ENCODE data around the gene SPSB1.

The SPSB1 gene

DNA sequence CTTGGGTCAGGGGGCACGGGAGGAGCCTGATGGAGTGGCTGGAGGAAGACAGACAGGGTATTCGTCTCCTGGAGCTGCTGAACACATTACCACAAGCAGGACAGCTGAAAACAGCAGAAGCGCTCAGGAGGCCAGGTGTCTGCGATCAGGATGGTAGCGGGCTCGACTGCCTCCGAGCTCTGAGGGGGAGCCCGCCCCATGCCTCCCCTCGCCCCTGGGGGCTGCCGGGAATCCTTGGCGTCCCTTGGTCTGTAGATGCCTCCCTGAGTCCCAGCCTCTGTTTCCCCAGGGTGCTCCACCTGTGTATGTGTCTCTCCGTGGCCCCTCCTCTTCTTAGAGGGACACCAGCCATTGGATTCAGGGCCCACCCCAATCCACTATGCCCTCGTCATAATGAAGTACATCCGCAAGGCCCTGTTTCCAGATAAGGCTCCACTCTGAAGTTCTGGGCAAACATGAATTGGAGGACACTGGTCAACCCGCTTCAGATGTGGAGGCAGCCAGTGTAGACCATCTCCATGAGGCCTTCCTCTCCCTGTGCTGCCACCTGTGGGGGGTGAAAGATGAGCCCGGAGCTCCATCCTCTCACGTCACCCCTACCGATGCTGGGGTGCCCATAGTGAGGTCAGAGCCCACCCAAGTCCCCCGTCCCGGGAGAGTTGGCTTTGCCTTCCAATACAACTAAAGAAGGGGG lies 67.8 kb downstream of the SPSB1 start:
- TF ChIP-seq CTCF (IDR thresholded peaks at IDR 0.05; ENCODE audit: low read depth, low read length), result no peak
- H3K9me3 ChIP-seq, result no peaks in the 10 kb centered on the region
- H3K27me3 ChIP-seq, result no peaks in the 10 kb centered on the region
- no peaks in the 10 kb centered on the region for H3K4me1 ChIP-seq
- no peak overlapping the region for H3K4me3 ChIP-seq (ENCODE audit: low read depth, low read length)
- H3K36me3 ChIP-seq, result no peaks in the 10 kb centered on the region
- no peak for DNase-seq

DNA sequence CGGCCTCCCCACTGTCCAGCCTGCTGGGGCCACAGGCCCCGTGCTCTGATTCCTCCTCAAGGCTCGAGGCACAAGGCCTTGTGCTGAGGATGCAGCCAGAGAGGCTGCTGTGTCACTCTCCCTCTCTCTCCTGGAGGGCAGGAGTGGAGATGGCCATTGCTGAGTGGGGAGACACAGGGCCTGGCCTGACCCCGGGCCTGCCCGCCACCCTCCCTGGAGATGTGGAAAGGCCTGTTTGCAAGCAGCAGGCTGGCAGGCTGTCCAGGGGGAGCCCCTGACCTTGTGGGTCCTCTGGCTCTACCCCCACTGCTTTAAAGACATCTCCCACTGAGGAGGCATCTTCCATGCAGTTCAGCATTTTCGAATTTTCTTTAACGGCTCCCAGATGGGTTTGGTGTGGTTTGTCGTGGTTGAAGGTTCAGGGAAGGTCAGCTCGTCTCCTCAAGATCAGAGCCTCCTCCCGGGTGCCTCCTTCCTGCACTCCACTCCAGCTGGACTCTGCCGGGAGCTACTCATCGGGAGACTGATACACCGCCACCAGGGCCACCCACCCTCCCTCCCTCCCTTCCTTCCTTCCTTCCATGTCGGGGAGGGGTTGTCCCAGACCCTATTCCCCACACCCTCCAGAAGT lies 69.1 kb downstream of the SPSB1 start:
- Histone ChIP-seq H3K27me3 (no peaks in the 10 kb centered on the region), H3K4me1 (no peaks in the 10 kb centered on the region), H3K9me3 (no peaks in the 10 kb centered on the region), H3K36me3 (no peaks in the 10 kb centered on the region), H3K4me3 (ENCODE audit: low read depth, low read length) (no peak overlapping the region)
- TF ChIP-seq CTCF (IDR thresholded peaks at IDR 0.05; ENCODE audit: low read depth, low read length), result no peak
- no peak for DNase-seq

DNA sequence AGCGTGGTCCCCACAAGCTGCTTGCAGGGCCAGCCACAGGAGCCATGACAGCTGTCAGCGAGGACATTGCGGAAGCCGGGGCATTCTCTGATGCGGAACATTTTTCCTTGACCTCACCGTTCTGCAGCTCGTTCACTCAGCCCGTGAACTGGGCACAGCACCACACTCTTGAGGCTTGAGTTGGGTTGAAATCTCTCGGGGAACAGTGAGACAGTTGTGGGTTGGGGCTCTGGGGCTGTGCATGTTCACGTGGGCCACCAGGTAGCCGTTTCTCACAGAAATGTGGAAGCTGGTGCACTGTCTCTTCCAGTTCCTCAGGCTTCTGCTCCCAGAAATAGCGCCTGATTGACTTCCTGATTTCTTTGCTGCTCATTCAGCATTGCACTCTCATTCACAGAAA lies 69.8 kb downstream of the SPSB1 start:
- no peaks in the 10 kb centered on the region for H3K36me3 ChIP-seq
- no peak for DNase-seq
- no peaks in the 10 kb centered on the region for H3K4me1 ChIP-seq
- H3K27me3 ChIP-seq, result no peaks in the 10 kb centered on the region
- H3K4me3 ChIP-seq (ENCODE audit: low read depth, low read length), result no peak overlapping the region
- H3K9me3 ChIP-seq, result no peaks in the 10 kb centered on the region
- TF ChIP-seq CTCF (IDR thresholded peaks at IDR 0.05; ENCODE audit: low read depth, low read length), result no peak

GRCh38 chr1:9363061-9363471 lies 70.4 kb downstream of the SPSB1 start:
- Histone ChIP-seq H3K4me1 (no peaks in the 10 kb centered on the region), H3K9me3 (no peaks in the 10 kb centered on the region), H3K4me3 (ENCODE audit: low read depth, low read length) (no peak overlapping the region), H3K27me3 (no peaks in the 10 kb centered on the region), H3K36me3 (no peaks in the 10 kb centered on the region)
- no peak for TF ChIP-seq CTCF (IDR thresholded peaks at IDR 0.05; ENCODE audit: low read depth, low read length)
- DNase-seq, result no peak

DNA sequence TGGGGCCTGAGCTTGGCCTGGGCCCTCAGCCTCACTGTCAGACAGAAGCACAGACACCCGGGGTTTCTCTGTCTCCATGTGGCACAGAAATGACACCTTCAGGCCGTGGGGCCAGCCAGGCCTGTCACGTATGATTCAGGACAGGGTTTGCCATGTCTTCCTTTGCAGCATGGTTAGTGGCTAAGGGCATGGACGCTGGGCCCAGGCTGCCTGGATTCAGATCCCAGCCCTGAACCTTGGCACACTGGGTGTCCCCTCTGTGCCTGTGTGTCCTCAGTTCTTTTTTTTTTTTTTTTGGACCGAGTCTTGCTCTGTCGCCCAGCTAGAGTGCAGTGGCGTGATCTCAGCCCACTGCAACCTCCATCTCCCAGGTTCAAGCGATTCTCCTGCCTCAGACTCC lies 73.6 kb downstream of the SPSB1 start:
- Histone ChIP-seq H3K4me3 (ENCODE audit: low read depth, low read length) (no peak overlapping the region), H3K4me1 (no peaks in the 10 kb centered on the region), H3K36me3 (no peaks in the 10 kb centered on the region), H3K27me3 (no peaks in the 10 kb centered on the region), H3K9me3 (no peaks in the 10 kb centered on the region)
- TF ChIP-seq CTCF (IDR thresholded peaks at IDR 0.05; ENCODE audit: low read depth, low read length), result no peak
- DNase-seq, result no peak
